WTC11 (cell line): ENCODE measurements around the gene COL17A1. TPM values are rescaled to one million over a fixed set of nuclear protein-coding genes. Genes with fewer than 3 reads are reported as not detected.

ENCODE experiments used
- ATAC-seq: fragments of 200-7000 bp; cut with Tn5 transposase; 2 replicates; pipeline ENCODE4 v1.10.0; 2021; ENCODE audit warnings: mild to moderate bottlenecking, moderate library complexity
- CTCF ChIA-PET: fragments of 300-600 bp; sonication (Branson Sonifier 250); formaldehyde crosslinking; loops from one replicate; lab custom pipeline; 2021; ENCODE audit warnings: antibody characterized with exemption; lab: Charles Lee
- POLR2A ChIA-PET: fragments of 350-600 bp; sonication (Branson Sonifier 250); formaldehyde crosslinking; loops from one replicate; lab custom pipeline; 2021; ENCODE audit warnings: antibody characterized with exemption; lab: Charles Lee
- DNase-seq: peaks from one replicate; pipeline ENCODE4 v3.0.0; 2021; ENCODE audit warnings: low spot score
- H3K27ac Mint-ChIP-seq: 2 replicates; pipeline ENCODE4 v1.8.0; 2021; ENCODE audit warnings: mixed read lengths
- H3K27me3 Mint-ChIP-seq: 2 replicates; pipeline ENCODE4 v1.8.0; 2021; ENCODE audit warnings: low read depth, mild to moderate bottlenecking, moderate library complexity, mixed read lengths
- H3K36me3 Mint-ChIP-seq: 2 replicates; pipeline ENCODE4 v1.8.0; 2021; ENCODE audit warnings: mixed read lengths
- H3K4me1 Mint-ChIP-seq: 2 replicates; pipeline ENCODE4 v1.8.0; 2022; ENCODE audit warnings: mixed read lengths
- H3K4me3 Mint-ChIP-seq: 2 replicates; pipeline ENCODE4 v1.8.0; 2021; ENCODE audit warnings: mild to moderate bottlenecking, moderate library complexity, mixed read lengths
- H3K9me3 Mint-ChIP-seq: 2 replicates; pipeline ENCODE4 v1.8.0; 2021; ENCODE audit warnings: mixed read lengths
- CREB1 ChIP-seq: sonication (generic); formaldehyde crosslinking; IDR thresholded peaks from 2 replicates; pipeline ENCODE4 v1.8.0; 2023; ENCODE audit warnings: mild to moderate bottlenecking, missing genetic modification reagents
- FOXP1 ChIP-seq: sonication (generic); formaldehyde crosslinking; IDR thresholded peaks from 2 replicates; pipeline ENCODE4 v1.8.0; 2022; ENCODE audit warnings: missing genetic modification reagents, mild to moderate bottlenecking, moderate library complexity, borderline replicate concordance
- GRHL2 ChIP-seq: fragments of 250-450 bp; sonication (Bioruptor Pico); IDR thresholded peaks from 2 replicates; pipeline ENCODE4 v1.8.0; 2022; ENCODE audit warnings: mild to moderate bottlenecking, moderate library complexity; ENCODE audit not compliant: insufficient replicate concordance, severe bottlenecking
- HMGA2 ChIP-seq: fragments of 250-450 bp; sonication (Bioruptor Pico); IDR thresholded peaks from 2 replicates; pipeline ENCODE4 v1.4.0; 2021; ENCODE audit warnings: mild to moderate bottlenecking, moderate library complexity
- IRF2 ChIP-seq: sonication (generic); formaldehyde crosslinking; IDR thresholded peaks from 2 replicates; pipeline ENCODE4 v1.8.0; 2022; ENCODE audit warnings: low read depth, missing genetic modification reagents, borderline replicate concordance
- KAT7 ChIP-seq: sonication (generic); formaldehyde crosslinking; IDR thresholded peaks from 2 replicates; pipeline ENCODE4 v1.8.1; 2023; ENCODE audit warnings: missing genetic modification reagents, mild to moderate bottlenecking, borderline replicate concordance
- MYBL2 ChIP-seq: sonication (generic); formaldehyde crosslinking; IDR thresholded peaks from 2 replicates; pipeline ENCODE4 v1.8.1; 2023; ENCODE audit warnings: mild to moderate bottlenecking, moderate library complexity, missing genetic modification reagents
- NFE2L1 ChIP-seq: sonication (generic); formaldehyde crosslinking; IDR thresholded peaks from 2 replicates; pipeline ENCODE4 v1.8.1; 2023; ENCODE audit warnings: missing genetic modification reagents
- NR1H2 ChIP-seq: sonication (generic); formaldehyde crosslinking; IDR thresholded peaks from 2 replicates; pipeline ENCODE4 v1.9.0; 2021; ENCODE audit warnings: mild to moderate bottlenecking, moderate library complexity, missing genetic modification reagents
- NR3C1 ChIP-seq: sonication (generic); formaldehyde crosslinking; conservative IDR thresholded peaks from 2 replicates; pipeline ENCODE4 v1.8.1; 2023; ENCODE audit warnings: low read depth, mild to moderate bottlenecking, missing genetic modification reagents
- RELA ChIP-seq: sonication (generic); formaldehyde crosslinking; IDR thresholded peaks from 2 replicates; pipeline ENCODE4 v1.8.1; 2022; ENCODE audit warnings: missing genetic modification reagents, mild to moderate bottlenecking, borderline replicate concordance
- SMAD3 ChIP-seq: sonication (generic); formaldehyde crosslinking; IDR thresholded peaks from 2 replicates; pipeline ENCODE4 v1.8.0; 2022; ENCODE audit warnings: missing genetic modification reagents, mild to moderate bottlenecking, borderline replicate concordance
- SOX15 ChIP-seq: fragments of 250-450 bp; sonication (Bioruptor Pico); IDR thresholded peaks from 2 replicates; pipeline ENCODE4 v1.9.0; 2021; ENCODE audit warnings: mild to moderate bottlenecking
- TEAD1 ChIP-seq: sonication (generic); formaldehyde crosslinking; IDR thresholded peaks from 2 replicates; pipeline ENCODE4 v1.8.0; 2022; ENCODE audit warnings: mild to moderate bottlenecking, missing genetic modification reagents
- ZBTB21 ChIP-seq: sonication (generic); formaldehyde crosslinking; IDR thresholded peaks from 2 replicates; pipeline ENCODE4 v1.8.1; 2023; ENCODE audit warnings: mild to moderate bottlenecking, missing genetic modification reagents, borderline replicate concordance
- ZNF219 ChIP-seq: sonication (generic); formaldehyde crosslinking; IDR thresholded peaks from 2 replicates; pipeline ENCODE4 v1.8.0; 2023; ENCODE audit warnings: missing genetic modification reagents, mild to moderate bottlenecking, borderline replicate concordance
- ZNF263 ChIP-seq: sonication (generic); formaldehyde crosslinking; IDR thresholded peaks from 2 replicates; pipeline ENCODE4 v1.8.1; 2022; ENCODE audit warnings: low read depth, mild to moderate bottlenecking, moderate library complexity, missing genetic modification reagents
- ZNF317 ChIP-seq: sonication (generic); formaldehyde crosslinking; IDR thresholded peaks from 2 replicates; pipeline ENCODE4 v1.8.1; 2023; ENCODE audit warnings: low read depth, mild to moderate bottlenecking, moderate library complexity, missing genetic modification reagents, borderline replicate concordance
- ZNF416 ChIP-seq: fragments of 250-450 bp; sonication (Bioruptor Pico); IDR thresholded peaks from 2 replicates; pipeline ENCODE4 v1.9.0; 2021; ENCODE audit warnings: mild to moderate bottlenecking, inconsistent platforms
- total RNA-seq: library from RNA; stranded (reverse); gene quantifications from 3 replicates; pipeline ENCODE4 v1.2.3, GENCODE V29; 2021
- TF ChIP-seq, protein P1 (sequence below): sonication (generic); formaldehyde crosslinking; IDR thresholded peaks from 2 replicates; pipeline ENCODE4 v1.8.1; 2022; ENCODE audit warnings: missing genetic modification reagents, borderline replicate concordance
- TF ChIP-seq, protein P2 (sequence below): sonication (generic); formaldehyde crosslinking; conservative IDR thresholded peaks from 2 replicates; pipeline ENCODE4 v1.8.1; 2022; ENCODE audit warnings: mild to moderate bottlenecking, missing genetic modification reagents
- TF ChIP-seq, protein P3 (sequence below): sonication (generic); formaldehyde crosslinking; IDR thresholded peaks from 2 replicates; pipeline ENCODE4 v1.8.1; 2023; ENCODE audit warnings: mild to moderate bottlenecking, missing genetic modification reagents, moderate library complexity
- TF ChIP-seq, protein P4 (sequence below): sonication (generic); formaldehyde crosslinking; IDR thresholded peaks from 2 replicates; pipeline ENCODE4 v1.8.1; 2023; ENCODE audit warnings: mild to moderate bottlenecking, missing genetic modification reagents, borderline replicate concordance
- TF ChIP-seq, protein P5 (sequence below): sonication (generic); formaldehyde crosslinking; IDR thresholded peaks from 2 replicates; pipeline ENCODE4 v1.8.1; 2022; ENCODE audit warnings: low read depth, missing genetic modification reagents, borderline replicate concordance

COL17A1 gene
- total RNA-seq, 1 experiment from 2014 or later, result 1.5 TPM

DNA sequence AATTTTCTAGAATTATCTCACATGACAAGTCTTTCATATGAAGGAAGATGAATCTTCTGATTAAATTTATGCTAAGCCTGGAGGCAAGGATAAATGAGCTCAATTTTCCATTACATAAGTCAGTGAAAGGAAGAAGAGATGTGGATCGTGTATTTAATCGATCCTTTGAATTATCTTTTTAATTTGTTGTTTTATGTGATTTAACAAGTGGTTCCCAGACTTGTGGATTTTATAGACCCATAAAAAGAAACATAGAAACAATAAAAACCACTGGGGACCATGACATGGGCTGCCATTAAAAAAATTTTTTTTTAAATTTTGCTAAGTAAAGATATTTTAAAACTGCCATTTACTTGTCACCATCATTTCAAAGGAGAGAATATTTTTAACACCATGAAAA lies 73.8 kb downstream of the COL17A1 start (continued):
- TF ChIP-seq MYBL2 (no peak), HMGA2 (CRISPR knock-in tag) (no peak)
- TF ChIP-seq, protein P1, sequence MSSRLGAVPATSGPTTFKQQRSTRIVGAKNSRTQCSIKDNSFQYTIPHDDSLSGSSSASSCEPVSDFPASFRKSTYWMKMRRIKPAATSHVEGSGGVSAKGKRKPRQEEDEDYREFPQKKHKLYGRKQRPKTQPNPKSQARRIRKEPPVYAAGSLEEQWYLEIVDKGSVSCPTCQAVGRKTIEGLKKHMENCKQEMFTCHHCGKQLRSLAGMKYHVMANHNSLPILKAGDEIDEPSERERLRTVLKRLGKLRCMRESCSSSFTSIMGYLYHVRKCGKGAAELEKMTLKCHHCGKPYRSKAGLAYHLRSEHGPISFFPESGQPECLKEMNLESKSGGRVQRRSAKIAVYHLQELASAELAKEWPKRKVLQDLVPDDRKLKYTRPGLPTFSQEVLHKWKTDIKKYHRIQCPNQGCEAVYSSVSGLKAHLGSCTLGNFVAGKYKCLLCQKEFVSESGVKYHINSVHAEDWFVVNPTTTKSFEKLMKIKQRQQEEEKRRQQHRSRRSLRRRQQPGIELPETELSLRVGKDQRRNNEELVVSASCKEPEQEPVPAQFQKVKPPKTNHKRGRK (CRISPR knock-in tag), result no peak
- TF ChIP-seq, all 79 proteins: peak for 0

DNA sequence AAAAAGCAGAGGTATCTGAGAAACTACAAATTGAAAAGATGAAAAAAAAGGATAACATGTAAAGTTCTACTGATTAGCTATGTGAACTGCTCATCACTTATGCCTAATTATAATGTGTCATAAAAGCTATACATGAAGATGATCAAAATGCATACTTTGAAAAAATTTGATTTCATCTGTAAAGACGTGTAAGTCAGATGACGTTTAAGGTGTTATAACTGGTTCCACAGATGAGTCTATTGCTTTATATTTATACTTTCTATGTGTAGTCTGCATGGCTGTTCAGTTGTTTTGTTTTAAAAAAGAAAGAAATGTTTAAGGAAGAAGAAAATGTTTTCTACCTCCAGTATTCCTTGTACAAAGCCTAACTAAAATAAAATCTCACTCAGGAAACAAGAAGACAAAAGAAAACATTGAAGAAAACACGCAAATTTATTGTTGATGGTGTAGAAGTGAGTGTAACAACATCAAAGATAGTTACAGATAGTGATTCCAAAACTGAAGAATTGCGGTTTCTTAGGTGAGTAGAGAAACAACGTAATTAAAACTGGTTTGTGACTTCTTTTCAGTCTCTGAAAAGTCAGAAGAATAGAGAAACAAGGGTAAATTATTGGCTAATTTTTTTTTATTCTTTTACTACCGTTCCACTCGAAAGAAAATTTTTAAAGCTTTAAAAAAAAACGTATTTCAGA lies 80.4 kb downstream of the COL17A1 start:
- Mint-ChIP-seq H3K27me3 (no peaks in the 10 kb centered on the region), H3K27ac (no peak overlapping the region)
- ATAC-seq, result no peak

DNA sequence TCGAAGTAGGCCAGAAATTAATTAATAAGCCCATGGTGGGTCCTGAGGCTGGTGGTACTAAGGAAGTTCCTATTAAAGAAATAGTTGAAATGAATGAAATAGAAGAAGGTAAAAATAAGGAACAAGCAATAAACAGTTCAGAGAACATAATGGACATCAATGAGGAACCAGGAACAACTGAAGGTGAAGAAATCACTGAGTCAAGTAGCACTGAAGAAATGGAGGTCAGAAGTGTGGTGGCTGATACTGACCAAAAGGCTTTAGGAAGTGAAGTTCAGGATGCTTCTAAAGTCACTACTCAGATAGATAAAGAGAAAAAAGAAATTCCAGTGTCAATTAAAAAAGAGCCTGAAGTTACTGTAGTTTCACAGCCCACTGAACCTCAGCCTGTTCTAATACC lies 82.8 kb downstream of the COL17A1 start:
- POLR2A ChIA-PET, result no interaction called here
- H3K27me3 Mint-ChIP-seq, result no peaks in the 10 kb centered on the region
- H3K4me1 Mint-ChIP-seq, result no peaks in the 10 kb centered on the region
- H3K4me3 Mint-ChIP-seq, result no peak overlapping the region
- DNase-seq, result no peak
- peaks cover 16% of the 10 kb centered on the region for H3K36me3 Mint-ChIP-seq
- no peak overlapping the region for H3K27ac Mint-ChIP-seq
- CTCF ChIA-PET, result no interaction called here
- ATAC-seq, result no peak
- H3K9me3 Mint-ChIP-seq, result no peaks in the 10 kb centered on the region
- no peak for TF ChIP-seq RELA (CRISPR knock-in tag)
- TF ChIP-seq, protein P2, sequence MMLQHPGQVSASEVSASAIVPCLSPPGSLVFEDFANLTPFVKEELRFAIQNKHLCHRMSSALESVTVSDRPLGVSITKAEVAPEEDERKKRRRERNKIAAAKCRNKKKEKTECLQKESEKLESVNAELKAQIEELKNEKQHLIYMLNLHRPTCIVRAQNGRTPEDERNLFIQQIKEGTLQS (CRISPR knock-in tag), result no peak
- TF ChIP-seq SMAD3, result no peak
- TF ChIP-seq, protein P3, sequence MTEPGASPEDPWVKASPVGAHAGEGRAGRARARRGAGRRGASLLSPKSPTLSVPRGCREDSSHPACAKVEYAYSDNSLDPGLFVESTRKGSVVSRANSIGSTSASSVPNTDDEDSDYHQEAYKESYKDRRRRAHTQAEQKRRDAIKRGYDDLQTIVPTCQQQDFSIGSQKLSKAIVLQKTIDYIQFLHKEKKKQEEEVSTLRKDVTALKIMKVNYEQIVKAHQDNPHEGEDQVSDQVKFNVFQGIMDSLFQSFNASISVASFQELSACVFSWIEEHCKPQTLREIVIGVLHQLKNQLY (CRISPR knock-in tag), result no peak
- no peak for TF ChIP-seq HMGA2 (CRISPR knock-in tag)
- TF ChIP-seq, protein P4, sequence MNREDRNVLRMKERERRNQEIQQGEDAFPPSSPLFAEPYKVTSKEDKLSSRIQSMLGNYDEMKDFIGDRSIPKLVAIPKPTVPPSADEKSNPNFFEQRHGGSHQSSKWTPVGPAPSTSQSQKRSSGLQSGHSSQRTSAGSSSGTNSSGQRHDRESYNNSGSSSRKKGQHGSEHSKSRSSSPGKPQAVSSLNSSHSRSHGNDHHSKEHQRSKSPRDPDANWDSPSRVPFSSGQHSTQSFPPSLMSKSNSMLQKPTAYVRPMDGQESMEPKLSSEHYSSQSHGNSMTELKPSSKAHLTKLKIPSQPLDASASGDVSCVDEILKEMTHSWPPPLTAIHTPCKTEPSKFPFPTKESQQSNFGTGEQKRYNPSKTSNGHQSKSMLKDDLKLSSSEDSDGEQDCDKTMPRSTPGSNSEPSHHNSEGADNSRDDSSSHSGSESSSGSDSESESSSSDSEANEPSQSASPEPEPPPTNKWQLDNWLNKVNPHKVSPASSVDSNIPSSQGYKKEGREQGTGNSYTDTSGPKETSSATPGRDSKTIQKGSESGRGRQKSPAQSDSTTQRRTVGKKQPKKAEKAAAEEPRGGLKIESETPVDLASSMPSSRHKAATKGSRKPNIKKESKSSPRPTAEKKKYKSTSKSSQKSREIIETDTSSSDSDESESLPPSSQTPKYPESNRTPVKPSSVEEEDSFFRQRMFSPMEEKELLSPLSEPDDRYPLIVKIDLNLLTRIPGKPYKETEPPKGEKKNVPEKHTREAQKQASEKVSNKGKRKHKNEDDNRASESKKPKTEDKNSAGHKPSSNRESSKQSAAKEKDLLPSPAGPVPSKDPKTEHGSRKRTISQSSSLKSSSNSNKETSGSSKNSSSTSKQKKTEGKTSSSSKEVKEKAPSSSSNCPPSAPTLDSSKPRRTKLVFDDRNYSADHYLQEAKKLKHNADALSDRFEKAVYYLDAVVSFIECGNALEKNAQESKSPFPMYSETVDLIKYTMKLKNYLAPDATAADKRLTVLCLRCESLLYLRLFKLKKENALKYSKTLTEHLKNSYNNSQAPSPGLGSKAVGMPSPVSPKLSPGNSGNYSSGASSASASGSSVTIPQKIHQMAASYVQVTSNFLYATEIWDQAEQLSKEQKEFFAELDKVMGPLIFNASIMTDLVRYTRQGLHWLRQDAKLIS (CRISPR knock-in tag), result no peak
- no peak for TF ChIP-seq CREB1 (CRISPR knock-in tag)
- TF ChIP-seq SOX15 (CRISPR knock-in tag), result no peak
- TF ChIP-seq, protein P5, sequence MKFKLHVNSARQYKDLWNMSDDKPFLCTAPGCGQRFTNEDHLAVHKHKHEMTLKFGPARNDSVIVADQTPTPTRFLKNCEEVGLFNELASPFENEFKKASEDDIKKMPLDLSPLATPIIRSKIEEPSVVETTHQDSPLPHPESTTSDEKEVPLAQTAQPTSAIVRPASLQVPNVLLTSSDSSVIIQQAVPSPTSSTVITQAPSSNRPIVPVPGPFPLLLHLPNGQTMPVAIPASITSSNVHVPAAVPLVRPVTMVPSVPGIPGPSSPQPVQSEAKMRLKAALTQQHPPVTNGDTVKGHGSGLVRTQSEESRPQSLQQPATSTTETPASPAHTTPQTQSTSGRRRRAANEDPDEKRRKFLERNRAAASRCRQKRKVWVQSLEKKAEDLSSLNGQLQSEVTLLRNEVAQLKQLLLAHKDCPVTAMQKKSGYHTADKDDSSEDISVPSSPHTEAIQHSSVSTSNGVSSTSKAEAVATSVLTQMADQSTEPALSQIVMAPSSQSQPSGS (CRISPR knock-in tag), result no peak
- no peak for TF ChIP-seq TEAD1 (CRISPR knock-in tag)
- TF ChIP-seq ZBTB21 (CRISPR knock-in tag), result no peak
- TF ChIP-seq ZNF219 (CRISPR knock-in tag), result no peak
- no peak for TF ChIP-seq NR1H2 (CRISPR knock-in tag)
- no peak for TF ChIP-seq NR3C1 (CRISPR knock-in tag)

More for the DNA sequence above, 80.4 kb downstream of the COL17A1 start:
- no peaks in the 10 kb centered on the region for H3K9me3 Mint-ChIP-seq
- TF ChIP-seq ZNF416 (no peak), FOXP1 (no peak), GRHL2 (CRISPR knock-in tag) (no peak), ZNF219 (CRISPR knock-in tag) (no peak), RELA (CRISPR knock-in tag) (no peak), KAT7 (no peak), ZNF263 (CRISPR knock-in tag) (no peak), NFE2L1 (CRISPR knock-in tag) (no peak), IRF2 (no peak), ZNF317 (no peak)
- TF ChIP-seq, protein P1 (CRISPR knock-in tag), result no peak
- TF ChIP-seq, all 79 proteins: peak for 0
- POLR2A ChIA-PET, result no interaction called here
- Mint-ChIP-seq H3K4me3 (no peak overlapping the region), H3K36me3 (peaks cover 18% of the 10 kb centered on the region), H3K4me1 (peaks cover 2% of the 10 kb centered on the region; the same call in 1 of the 2 replicates)
- no peak for DNase-seq
- CTCF ChIA-PET, result no interaction called here
